HepG2 (cell line): Measurements from ENCODE around the gene PLET1.

Experiments used
- ASH2L ChIP-seq: fragments of 300-600, 200-600 bp; sonication (generic); IDR thresholded peaks from 2 replicates; pipeline ENCODE4 v1.7.0; 2017; ENCODE audit warnings: low read depth, mild to moderate bottlenecking, moderate library complexity, mixed read lengths, low read length; ENCODE audit not compliant: insufficient read length
- EHMT2 ChIP-seq: fragments of 200-600 bp; sonication (generic); IDR thresholded peaks from 2 replicates; pipeline ENCODE4 v1.7.0; 2017; ENCODE audit warnings: antibody characterized with exemption, low read depth, low read length, borderline replicate concordance
- HOXA7 ChIP-seq: sonication (generic); formaldehyde crosslinking; IDR thresholded peaks from 2 replicates; pipeline ENCODE4 v1.8.1; 2022; ENCODE audit warnings: mild to moderate bottlenecking, missing genetic modification reagents, moderate library complexity
- KDM1A ChIP-seq: IDR thresholded peaks from 2 replicates; pipeline ENCODE4 v1.6.1; 2016; ENCODE audit warnings: missing compliant biosample characterization
- NFIC ChIP-seq: IDR thresholded peaks from 2 replicates; pipeline ENCODE4 v1.6.1; 2012; ENCODE audit warnings: mild to moderate bottlenecking, low read length, inconsistent platforms
- PHF8 ChIP-seq: sonication (generic); formaldehyde crosslinking; IDR thresholded peaks from 2 replicates; pipeline ENCODE4 v1.5.0; 2020; ENCODE audit warnings: missing genetic modification reagents
- ZNF446 ChIP-seq: sonication (generic); formaldehyde crosslinking; IDR thresholded peaks from 2 replicates; pipeline ENCODE4 v1.5.0; 2020; ENCODE audit warnings: mild to moderate bottlenecking, missing genetic modification reagents
- ZNF543 ChIP-seq: sonication (generic); formaldehyde crosslinking; IDR thresholded peaks from 2 replicates; pipeline ENCODE4 v1.4.0; 2020; ENCODE audit warnings: mild to moderate bottlenecking, missing genetic modification reagents
- TF ChIP-seq, protein P1 (sequence below): sonication (generic); formaldehyde crosslinking; IDR thresholded peaks from 2 replicates; pipeline ENCODE4 v1.5.0; 2020; ENCODE audit warnings: missing genetic modification reagents

DNA sequence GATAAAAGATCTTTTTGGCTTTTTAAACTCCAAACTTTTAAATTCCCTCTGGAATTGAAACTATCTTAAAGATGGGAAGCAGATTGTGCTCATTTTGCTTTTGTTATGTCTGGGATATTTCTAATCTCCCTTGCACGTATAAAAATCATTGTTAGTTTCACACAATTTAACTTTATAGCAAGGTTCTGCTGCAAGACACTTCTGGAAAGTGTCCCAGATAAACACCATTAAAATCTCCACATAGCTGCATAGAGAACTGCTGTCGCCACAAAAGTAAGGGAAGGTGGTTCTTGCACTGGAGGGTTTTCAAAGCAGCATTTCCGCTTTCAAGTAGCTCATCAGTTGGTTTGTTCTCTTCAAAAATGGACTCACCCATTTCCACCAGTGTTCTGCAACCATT, 22.6 kb downstream of the PLET1 start:
- TF ChIP-seq ZNF543 (CRISPR knock-in tag) (no peak), PHF8 (no peak), EHMT2 (no peak), KDM1A (CRISPR knock-in tag) (no peak), ASH2L (no peak), HOXA7 (CRISPR knock-in tag) (no peak), ZNF446 (CRISPR knock-in tag) (no peak), NFIC (no peak)
- TF ChIP-seq, protein P1, sequence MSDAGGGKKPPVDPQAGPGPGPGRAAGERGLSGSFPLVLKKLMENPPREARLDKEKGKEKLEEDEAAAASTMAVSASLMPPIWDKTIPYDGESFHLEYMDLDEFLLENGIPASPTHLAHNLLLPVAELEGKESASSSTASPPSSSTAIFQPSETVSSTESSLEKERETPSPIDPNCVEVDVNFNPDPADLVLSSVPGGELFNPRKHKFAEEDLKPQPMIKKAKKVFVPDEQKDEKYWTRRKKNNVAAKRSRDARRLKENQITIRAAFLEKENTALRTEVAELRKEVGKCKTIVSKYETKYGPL (CRISPR knock-in tag): no peak
